Medulla oblongata (tissue), 1 donor: ENCODE results near the gene LMO7.
"Not testable (repeated sequence)": the region's sequence is repeated elsewhere in the genome, so short reads cannot be mapped to it uniquely, and the experiment has no call there.

Experiments used
- DNase-seq: peaks from one replicate; pipeline ENCODE4 v3.0.0-alpha.2; 2015; ENCODE audit errors: extremely low spot score

Gene LMO7

GRCh38 chr13:75743072-75743471 is 106.9 kb downstream of the LMO7 start:
- DNase-seq: not testable (repeated sequence)

- DNase-seq: no peak
These were observed 108.0 kb downstream of the LMO7 start for GRCh38 chr13:75744127-75744526.

- DNase-seq: no peak
These were observed 109.3 kb downstream of the LMO7 start for GRCh38 chr13:75745387-75745786.

- DNase-seq: no peak
These were observed 112.7 kb downstream of the LMO7 start for GRCh38 chr13:75748874-75749273.

- no peak for DNase-seq
These were observed 113.3 kb downstream of the LMO7 start for GRCh38 chr13:75749407-75749806.

- no peak for DNase-seq
These were observed 115.2 kb downstream of the LMO7 start for GRCh38 chr13:75751350-75751749.

GRCh38 chr13:75752826-75753225 is 116.7 kb downstream of the LMO7 start:
- no peak for DNase-seq

- DNase-seq: no peak
These were observed 118.8 kb downstream of the LMO7 start for GRCh38 chr13:75754936-75755335.

GRCh38 chr13:75757336-75757735 is 121.2 kb downstream of the LMO7 start:
- no peak for DNase-seq

- no peak for DNase-seq
These were observed 123.4 kb downstream of the LMO7 start for GRCh38 chr13:75759531-75759930.

- DNase-seq: no peak
These were observed 124.2 kb downstream of the LMO7 start for GRCh38 chr13:75760131-75761021.

GRCh38 chr13:75761369-75761768 is 125.2 kb downstream of the LMO7 start:
- no peak for DNase-seq

GRCh38 chr13:75762076-75762937 is 126.2 kb downstream of the LMO7 start:
- no peak for DNase-seq

- no peak for DNase-seq
These were observed 126.8 kb downstream of the LMO7 start for GRCh38 chr13:75762955-75763354.

- DNase-seq: no peak
These were observed 127.4 kb downstream of the LMO7 start for GRCh38 chr13:75763512-75763911.

- no peak for DNase-seq
These were observed 128.3 kb downstream of the LMO7 start for GRCh38 chr13:75764251-75764925.

- no peak for DNase-seq
These were observed 128.8 kb downstream of the LMO7 start for GRCh38 chr13:75764926-75765310.

GRCh38 chr13:75766636-75767035 is 130.5 kb downstream of the LMO7 start:
- DNase-seq: no peak

- DNase-seq: no peak
These were observed 133.2 kb downstream of the LMO7 start for GRCh38 chr13:75769141-75769905.

- DNase-seq: no peak
These were observed 134.0 kb downstream of the LMO7 start for GRCh38 chr13:75770164-75770563.

- no peak for DNase-seq
These were observed 134.5 kb downstream of the LMO7 start for GRCh38 chr13:75770592-75771011.
